HG02642 (cell line): Measurements from ENCODE around the gene SPP1.
"Not testable (repeated sequence)": the region's sequence is repeated elsewhere in the genome, so short reads cannot be mapped to it uniquely, and the experiment has no call there.

Source experiments
- ATAC-seq: cut with Tn5 transposase; IDR thresholded peaks from one replicate; pipeline ENCODE4 v1.9.1; 2021; ENCODE audit warnings: mild to moderate bottlenecking; ENCODE audit not compliant: unreplicated experiment, poor library complexity

Gene SPP1

DNA sequence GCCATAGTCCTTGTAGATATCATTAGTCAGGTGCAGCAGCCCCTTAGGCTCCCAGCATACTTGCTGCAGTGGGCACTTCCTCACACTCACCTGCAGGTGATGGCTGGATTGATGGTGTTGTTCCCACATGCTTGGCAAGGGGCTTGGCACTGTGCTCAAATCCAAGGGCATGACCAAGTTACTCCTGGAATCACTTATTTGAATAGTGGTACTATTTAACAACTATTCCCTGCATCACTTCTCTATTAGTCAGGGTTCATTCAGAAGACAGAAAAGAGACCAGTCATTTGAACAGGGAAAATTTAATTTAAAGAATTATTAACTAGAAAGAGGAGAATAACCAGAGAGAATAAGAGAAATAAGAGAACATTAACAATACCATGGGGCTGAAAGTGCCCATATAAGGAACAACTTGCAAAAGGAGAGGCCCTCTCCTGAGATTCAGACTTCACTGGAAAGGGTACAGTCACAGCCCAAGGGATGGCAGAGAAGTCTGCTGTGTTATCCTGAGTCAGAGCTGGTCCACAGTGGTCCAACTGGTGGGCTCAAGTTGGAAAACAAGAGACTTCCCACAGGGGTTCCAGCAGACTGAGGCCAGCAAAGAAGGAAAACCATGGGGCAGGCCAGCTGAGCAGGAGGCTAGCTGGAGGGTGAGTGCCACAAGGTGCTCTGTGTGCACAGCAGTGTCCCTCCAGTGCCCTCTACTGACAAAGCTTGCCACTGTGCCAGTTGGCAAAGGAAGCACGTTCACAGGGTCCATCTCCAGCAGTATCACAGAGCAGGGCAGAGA, 9.8 kb downstream of the SPP1 start:
- ATAC-seq, result peak; percentile 84

DNA sequence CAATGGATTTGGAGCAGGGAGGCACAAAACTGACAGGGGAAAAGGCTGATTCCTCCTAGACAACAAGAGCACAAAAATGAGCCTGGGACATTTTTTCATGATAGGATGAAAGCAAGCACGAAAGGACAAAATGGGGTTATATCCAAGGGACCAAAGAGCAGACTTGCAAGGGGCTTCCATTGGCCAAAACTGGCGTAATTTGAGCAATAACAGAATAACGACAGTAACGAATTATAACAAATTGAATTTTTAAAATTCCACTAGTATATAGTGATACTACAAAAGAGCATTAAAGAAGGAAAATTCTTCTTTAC, 10.3 kb downstream of the SPP1 start:
- no peak for ATAC-seq

DNA sequence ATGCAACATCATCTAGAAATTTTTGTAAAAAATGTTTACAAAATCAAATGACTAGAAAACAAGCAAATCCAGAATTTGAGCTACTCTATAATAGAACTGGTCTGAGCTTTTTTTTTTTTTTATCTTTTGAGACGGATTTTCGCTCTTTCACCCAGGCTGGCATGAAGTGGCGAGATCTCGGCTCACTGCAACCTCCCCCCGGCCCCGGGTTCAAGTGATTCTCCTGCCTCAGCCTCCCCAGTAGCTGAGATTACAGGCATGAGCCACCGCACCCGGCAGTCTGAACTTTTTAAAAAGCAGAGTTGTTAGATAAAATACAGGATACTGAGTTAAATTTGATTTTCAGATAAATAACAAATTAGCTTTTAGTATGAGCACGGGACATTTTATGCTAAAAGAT, 11.0 kb downstream of the SPP1 start:
- ATAC-seq, result no peak

DNA sequence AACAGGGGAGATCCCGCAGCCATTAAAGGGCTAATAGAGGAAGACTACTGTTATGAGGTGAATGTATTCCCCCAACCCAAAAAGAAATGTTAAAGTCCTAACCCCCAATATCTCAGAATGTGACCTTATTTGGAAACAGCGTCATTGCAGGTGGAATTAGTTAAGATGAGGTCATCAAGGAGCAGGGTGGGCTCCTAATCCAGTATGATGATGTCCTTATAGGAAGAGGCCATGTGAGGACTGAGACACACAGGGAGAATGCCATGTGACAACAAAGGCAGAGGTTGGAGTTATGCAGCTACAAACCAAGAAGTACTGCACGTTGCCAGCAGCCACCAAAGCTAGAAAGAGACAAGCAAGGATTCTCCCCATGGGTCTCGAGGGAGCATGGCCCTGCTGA, 14.3 kb downstream of the SPP1 start:
- no peak for ATAC-seq

GRCh38 chr4:87995435-87995834, 19.9 kb downstream of the SPP1 start:
- ATAC-seq, result no peak

DNA sequence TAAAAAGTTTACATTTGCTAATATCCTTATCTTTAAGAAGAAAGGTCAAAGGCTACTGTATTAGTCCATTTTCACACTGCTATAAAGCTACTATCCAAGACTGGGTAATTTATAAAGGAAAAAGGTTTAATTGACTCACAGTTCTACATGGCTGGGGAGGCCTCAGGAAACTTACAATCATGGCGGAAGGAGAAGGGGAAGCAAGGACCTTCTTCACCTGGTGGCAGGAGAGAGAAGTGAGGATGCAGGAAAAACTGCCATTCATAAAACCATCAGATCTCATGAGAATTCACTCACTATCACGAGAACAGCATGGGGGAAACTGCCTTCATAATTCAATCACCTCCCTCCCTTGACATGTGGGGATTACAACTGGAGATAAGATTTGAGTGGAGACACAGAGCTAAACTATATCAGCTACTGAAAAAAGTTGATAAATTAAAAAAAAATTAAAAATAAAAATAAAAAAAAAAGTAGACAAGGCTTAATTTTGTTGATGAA, 23.7 kb downstream of the SPP1 start:
- ATAC-seq, result not testable (repeated sequence)

DNA sequence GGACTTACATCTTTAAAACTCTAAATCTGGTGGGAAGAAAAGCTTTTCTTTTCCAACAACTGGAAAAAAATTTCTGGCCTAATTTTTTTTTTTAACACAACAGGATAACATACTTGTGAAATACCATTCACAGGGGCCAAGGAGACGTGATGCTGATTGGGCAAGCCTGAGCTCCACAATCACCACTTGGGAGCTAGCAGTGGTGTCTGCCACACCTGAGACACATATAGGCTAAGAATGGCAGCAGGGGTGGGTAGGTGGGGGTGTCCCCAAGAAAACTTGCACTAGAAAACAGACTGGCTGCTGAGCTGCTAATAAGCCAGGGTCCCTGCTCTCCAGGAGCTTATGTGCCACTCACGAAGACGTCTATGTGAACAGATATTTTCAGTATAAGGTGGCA, 26.4 kb downstream of the SPP1 start:
- ATAC-seq, result no peak

DNA sequence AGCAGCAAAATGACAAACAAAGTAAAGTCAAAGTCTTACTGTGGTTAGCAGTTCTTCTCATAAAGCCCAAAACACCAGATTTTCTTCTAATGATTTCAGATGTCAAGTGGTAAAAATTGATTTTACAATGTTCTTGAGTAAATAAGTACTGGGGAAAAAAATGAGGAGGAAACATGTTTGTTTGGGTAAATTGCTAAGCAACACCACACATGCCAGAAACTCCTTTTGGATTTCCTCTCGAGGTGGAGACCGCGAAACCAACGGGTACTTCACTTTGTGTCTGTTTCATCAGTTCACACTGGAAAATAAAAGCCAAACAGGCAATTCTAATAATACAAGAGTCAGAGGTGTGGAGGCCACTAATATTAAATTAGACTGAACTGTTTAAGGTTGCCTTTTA, 27.3 kb downstream of the SPP1 start:
- no peak for ATAC-seq

DNA sequence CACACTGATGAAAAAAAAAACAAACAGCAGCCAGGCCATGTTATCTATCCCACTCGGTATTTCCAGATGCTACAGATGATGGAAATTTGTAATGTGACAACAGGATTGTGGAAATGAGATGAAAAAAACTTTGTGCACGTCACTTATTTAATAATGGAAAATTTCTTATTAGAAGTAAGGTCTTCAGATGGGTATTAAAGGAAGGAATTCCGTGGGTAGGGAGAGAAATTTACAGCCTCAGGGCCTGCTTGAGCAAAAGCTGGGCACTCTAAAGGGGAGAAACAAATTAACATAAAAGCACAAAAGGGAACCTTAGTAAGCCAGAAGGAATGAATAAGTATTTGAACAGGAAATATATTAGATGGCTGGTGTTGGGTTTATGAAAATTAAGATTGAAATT, 27.7 kb downstream of the SPP1 start:
- no peak for ATAC-seq

- no peak for ATAC-seq
These were observed 29.6 kb downstream of the SPP1 start for GRCh38 chr4:88005076-88005475.

- no peak for ATAC-seq
These were observed 30.4 kb downstream of the SPP1 start for GRCh38 chr4:88005946-88006345.

DNA sequence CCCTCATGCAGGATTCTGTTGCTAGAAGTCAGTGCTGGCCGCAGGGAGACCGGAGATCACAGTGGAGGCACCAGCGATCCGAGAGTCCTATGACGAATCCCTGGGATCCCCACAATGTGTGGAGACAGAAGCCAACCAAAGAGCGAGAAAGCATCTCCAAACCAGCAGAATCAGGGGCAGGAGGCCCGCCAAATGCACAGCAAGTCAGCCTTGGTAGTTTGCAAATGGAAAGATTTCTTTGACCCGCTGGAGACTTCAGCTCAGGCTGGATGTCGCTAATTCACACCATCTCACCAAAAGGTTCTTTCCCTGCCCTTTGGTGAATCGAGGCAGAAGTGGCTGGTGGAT, 31.4 kb downstream of the SPP1 start:
- no peak for ATAC-seq

DNA sequence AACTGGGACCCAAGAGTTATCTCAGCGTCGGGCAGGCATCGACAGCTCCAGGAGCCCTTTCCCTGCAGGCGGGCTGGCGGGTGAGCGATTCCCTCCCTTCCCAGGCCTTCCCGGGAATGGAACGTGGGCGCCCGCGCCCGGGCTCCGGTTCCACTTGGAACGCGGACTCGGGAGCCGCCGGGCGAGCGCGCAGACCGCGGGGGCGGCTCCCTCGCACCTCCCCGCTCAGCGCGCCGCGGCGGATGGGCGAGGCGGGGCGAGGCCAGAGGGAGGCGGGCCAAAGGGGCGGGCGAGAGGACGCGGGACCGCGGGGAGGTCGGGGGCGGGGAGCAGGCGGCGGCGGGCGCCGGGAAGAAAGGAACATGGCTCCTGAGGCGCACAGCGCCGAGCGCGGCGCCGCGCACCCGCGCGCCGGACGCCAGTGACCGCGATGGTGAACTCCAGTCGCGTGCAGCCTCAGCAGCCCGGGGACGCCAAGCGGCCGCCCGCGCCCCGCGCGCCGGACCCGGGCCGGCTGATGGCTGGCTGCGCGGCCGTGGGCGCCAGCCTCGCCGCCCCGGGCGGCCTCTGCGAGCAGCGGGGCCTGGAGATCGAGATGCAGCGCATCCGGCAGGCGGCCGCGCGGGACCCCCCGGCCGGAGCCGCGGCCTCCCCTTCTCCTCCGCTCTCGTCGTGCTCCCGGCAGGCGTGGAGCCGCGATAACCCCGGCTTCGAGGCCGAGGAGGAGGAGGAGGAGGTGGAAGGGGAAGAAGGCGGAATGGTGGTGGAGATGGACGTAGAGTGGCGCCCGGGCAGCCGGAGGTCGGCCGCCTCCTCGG, 32.0 kb downstream of the SPP1 start, which contains the start of gene PKD2:
TSS of gene PKD2 (plus strand) at position 332 of the 818 bp plus-strand sequence. CDS start at position 431, 99 bp downstream.
- ATAC-seq, result peak; percentile 91

DNA sequence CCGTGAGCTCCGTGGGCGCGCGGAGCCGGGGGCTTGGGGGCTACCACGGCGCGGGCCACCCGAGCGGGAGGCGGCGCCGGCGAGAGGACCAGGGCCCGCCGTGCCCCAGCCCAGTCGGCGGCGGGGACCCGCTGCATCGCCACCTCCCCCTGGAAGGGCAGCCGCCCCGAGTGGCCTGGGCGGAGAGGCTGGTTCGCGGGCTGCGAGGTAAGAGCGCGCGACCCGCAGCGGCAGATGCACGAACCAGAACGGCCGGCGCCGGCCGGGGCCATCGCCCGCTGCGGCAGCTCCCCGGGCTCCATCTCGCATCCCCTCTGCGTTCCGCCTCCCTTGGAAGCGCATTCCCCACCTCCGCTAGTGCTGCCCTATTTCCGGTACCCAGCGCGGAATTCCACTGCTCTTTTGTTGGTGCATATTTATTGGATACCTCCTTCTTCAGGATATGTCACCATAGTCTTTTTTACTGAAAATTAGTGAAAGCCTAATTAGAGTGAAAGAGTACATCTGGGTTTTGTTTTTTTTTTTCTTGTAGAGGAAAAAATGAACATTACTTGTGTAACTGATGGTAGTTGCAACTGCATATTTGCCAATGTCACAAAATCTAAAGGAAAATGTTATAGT, 32.7 kb downstream of the SPP1 start:
- peak; percentile 39 for ATAC-seq

DNA sequence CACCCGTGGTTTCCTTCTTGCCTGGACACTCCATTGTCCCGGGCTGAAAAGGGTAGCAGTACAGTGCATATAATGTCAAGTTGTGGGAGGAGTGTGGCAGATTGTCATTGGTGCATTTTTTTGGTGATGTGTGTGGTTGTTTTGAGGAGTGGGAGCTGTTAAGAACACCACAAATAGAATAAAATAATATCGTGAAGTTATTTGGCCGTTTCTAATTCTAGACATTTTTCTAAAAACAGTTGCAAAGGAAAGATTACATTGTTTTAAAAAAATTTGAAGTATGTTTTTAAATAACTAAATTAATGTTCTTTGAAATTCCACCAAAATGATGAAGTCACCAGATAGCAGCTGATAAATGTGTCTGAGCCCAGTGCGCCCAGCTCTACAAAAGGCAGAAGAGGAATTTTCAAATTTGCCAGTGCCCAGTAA, 33.2 kb downstream of the SPP1 start:
- ATAC-seq, result no peak

DNA sequence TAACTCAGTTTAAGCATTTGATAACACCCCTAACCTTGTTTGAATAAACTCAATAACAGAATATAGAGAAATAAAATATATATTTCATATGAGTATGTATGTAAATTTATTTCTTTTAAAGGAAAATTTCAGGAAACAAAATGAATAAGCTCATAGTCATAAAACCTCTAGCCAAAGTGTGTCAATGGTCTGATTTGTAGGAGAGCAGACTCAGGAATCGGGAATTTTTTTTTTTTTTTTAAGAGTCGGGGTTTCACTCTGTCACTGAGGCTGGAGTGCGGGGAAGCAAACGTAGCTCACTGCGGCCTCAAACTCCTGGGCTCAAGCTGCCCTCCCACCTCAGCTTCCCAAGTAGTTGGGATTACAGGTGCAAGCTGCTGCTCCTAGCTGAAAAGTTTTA, 34.4 kb downstream of the SPP1 start:
- ATAC-seq, result no peak

- no peak for ATAC-seq
These were observed 35.5 kb downstream of the SPP1 start for GRCh38 chr4:88010966-88011365.

GRCh38 chr4:88012647-88013046, 37.1 kb downstream of the SPP1 start:
- peak; percentile 45 for ATAC-seq

- no peak for ATAC-seq
These were observed 38.9 kb downstream of the SPP1 start for GRCh38 chr4:88014386-88014905.

DNA sequence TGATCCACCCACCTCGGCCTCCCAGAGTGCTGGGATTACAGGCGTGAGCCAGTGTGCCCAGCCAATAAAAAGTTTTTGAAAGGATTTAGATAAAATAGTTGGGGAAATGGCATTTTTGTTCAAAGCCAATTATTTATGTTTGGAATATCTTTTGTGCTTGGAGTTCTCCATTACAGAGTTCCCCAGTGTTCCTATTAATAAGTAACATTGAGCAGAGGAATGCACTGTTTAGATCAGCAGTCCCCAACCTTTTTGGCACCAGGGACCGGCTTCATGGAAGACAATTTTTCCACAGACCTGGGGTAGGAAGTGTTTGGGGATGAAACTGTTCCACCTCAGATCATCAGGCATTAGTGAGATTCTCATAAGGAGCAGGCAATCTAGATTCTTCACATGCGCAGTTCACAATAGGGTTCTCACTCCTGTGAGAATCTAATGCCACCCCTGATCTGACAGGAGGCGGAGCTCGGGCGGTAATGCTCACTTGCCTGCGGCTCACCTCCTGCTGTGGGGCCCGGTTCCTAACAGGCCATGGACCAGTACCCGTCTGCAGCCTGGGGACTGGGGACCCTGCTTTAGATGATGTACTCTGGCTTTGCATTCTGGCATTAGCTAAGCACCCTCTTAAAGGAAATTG, 40.3 kb downstream of the SPP1 start:
- no peak for ATAC-seq
